Loucy (cell line): ENCODE measurements around the gene NELFB.

Experiments used
- CTCF ChIP-seq: fragments of 200-600 bp; sonication (generic); conservative IDR thresholded peaks from 2 replicates; pipeline ENCODE4 v1.5.1; 2014; ENCODE audit warnings: mild to moderate bottlenecking, antibody characterized with exemption, low read length
- EZH2phosphoT487 ChIP-seq: fragments of 200-600 bp; IDR thresholded peaks from 2 replicates; pipeline ENCODE4 v1.6.1; 2018; ENCODE audit warnings: antibody characterized with exemption, mild to moderate bottlenecking, moderate library complexity, borderline replicate concordance

GRCh38 chr9:137310189-137311052 lies 55.3 kb downstream of the NELFB start:
- TF ChIP-seq CTCF (no peak), EZH2phosphoT487 (no peak)
